Measurements from ENCODE around the gene ATF2.
"Not testable (repeated sequence)": the region's sequence is repeated elsewhere in the genome, so short reads cannot be mapped to it uniquely, and the experiment has no call there.

The ATF2 gene

DNA sequence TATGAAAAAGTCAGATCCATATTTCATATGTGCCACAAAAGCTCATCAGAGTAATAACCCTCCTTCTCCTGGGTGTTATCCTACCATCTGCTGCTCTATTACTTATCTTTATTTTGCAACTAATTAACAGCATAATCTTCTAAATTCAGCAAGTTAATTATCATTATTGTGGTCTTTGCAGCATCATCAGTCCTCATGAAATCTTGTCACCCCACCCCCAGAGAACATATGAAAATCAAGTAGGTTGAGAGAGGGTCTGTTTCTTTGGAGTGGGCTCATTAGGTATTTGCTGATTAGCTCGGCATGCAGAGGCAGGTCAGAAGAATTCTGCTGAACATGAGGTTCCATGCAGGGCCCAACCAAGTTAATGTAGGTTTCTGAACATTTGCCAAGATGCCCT is 64.8 kb downstream of the ATF2 start:
- in situ Hi-C loops (cut with HindIII; ENCODE audit: low sequenced_read_pairs): no loop called here

DNA sequence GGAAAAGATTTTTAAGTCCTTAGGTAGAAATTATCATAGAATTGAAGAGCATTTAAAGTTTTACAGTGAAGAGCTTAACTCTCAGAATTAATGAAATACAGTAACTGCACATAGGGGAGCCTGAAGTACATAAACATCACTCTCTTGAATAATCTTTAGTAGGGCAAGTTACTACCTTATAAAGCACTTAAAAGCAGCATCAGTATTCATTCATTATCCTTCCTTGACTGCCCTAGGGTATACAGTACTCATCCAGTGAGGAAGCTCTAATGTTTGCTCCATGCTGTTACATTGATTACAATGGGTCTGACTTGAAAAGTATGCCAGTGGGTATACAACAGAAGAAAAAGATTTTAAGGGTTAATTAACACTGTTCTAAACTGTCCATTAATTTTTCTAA is 66.5 kb downstream of the ATF2 start:
- in situ Hi-C loops (cut with HindIII; ENCODE audit: low sequenced_read_pairs): no loop called here

DNA sequence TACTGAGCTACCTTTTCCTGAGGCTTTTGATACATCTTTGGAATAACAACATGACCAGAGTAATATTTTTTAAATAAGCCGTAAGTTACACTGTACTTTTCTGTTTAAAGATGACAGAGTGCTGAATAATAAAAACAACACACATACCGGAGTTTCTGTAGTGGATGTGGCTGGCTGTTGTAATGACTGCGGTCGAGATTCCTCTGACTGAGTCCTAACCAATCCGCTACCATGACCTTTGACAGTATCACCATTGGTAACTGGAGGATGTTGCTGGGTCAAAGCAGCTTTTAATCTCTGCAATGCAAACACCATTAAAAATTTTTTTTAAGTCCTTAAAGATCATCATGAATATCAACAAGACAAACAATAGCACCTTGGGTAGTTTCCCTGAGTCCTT is 70.7 kb downstream of the ATF2 start:
- in situ Hi-C loops (cut with HindIII; ENCODE audit: low sequenced_read_pairs): no loop called here

DNA sequence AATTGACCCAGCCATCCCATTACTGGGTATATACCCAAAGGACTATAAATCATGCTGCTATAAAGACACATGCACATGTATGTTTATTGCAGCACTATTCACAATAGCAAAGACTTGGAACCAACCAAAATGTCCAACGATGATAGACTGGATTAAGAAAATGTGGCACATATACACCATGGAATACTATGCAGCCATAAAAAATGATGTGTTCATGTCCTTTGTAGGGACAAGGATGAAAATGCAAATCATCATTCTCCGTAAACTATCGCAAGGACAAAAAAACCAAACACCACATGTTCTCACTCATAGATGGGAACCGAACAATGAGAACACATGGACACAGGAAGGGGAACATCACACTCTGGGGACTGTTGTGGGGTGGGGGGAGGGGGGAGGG is 83.9 kb downstream of the ATF2 start:
- in situ Hi-C loops (cut with HindIII; ENCODE audit: low sequenced_read_pairs): not testable (repeated sequence)

DNA sequence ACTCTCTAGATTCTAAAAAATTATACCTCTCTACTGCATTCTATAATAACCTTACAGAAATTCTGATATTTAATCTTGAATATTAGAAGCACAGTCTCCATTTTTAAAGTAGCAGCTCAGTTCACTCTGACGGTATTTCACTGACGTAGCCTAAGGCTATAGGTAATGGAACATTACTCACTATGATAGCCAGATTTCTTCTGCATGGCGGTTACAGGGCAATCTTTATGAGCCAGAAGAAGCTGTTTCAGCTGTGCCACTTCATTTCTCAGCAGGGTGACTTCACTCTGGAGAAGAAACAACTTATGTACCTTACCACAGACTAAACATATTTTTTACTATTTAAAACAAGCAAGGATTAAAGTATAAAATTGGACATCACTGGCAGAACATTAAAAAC is 87.5 kb downstream of the ATF2 start:
- in situ Hi-C loops (cut with HindIII; ENCODE audit: low sequenced_read_pairs): no loop called here

DNA sequence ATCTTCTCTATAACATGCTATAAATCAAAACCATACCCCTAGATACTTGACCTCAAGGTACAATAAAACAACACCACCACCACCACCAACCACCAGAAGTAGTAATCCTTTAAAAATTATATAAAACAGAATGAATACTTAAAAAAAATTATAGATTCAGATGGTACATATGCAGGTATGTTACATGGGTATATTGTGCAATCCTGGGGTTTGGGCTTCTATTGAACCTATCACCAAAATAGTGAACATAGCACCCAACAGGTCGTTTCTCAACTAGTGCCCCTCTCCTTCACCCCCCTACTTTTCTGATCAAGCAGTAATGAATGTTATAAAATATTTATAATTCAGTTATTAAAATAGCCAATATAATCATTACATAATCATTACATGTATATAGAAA is 91.7 kb downstream of the ATF2 start:
- in situ Hi-C loops (cut with HindIII; ENCODE audit: low sequenced_read_pairs): no loop called here

DNA sequence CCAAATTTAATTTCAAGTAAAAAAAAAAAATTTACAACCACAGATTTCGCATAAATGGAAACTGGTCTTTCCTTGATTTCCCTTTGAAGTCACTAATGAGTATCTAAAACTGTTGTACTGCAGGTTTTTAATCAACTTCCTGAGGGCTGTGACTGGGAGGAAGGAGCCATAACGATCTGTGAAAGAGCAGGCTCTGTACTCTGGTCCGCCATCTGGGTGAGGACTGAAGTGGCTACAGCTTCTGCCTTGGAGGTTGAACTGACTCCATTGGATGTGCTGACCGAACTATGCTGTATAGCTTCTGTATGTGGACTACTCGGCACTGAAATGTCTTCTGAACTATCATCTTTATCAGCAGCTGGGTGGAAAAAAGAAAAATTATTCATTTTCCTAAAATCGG is 93.5 kb downstream of the ATF2 start:
- in situ Hi-C loops (cut with HindIII; ENCODE audit: low sequenced_read_pairs): no loop called here

DNA sequence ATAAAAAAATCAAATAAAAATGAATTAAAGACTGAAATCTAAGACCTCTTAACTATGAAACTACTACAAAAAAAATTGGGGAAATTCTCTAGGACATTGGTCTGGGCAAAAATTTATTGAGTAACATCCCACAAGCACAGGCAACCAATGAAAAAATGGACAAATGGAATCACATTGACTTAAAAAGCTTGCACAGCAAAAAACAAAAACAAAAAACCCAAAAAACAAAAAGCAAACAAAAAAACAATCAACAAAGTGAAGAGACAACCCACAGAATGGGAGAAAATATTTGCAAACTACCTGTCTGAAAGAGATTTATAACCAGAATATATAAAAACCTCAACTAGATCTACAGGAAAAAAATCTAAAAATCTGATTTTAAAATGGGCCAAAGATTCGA is 99.5 kb downstream of the ATF2 start:
- in situ Hi-C loops (cut with HindIII; ENCODE audit: low sequenced_read_pairs): no loop called here

DNA sequence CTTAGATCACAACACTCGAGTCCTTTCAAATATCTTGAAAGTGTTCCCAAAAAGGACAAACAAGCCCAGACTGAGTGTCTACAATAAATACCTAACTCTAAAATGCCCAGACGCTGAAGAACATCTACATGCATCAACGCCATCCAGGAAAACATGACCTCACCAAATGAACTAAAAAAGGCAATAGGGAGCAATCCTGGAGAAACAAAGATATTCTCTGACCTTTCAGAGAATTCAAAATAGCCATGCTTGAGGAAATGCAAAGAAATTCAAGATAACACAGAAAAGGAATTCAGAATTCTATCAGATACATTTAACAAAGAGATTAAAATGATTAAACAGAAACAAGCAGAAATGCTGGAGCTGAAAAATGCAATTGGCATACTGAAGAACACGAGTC is 101.6 kb downstream of the ATF2 start:
- in situ Hi-C loops (cut with HindIII; ENCODE audit: low sequenced_read_pairs): no loop called here

DNA sequence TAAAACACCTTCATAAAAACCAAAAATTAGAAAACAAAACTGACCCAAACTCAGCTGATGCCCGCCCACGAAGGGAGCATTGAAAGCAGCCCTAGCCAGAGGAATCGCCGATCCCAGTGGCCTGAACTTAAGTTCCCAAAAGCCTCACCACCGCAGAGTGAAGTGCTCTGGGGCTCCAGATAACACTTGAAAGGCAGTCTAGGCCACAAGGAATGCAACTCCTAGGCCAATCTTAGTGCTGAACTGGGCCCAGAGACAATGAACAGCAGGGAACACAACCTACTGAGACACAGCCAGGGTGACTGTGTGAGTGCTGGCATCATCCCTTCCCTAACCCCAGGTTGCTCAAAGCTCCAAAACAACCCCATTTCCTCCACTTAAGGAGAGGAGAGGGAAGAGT is 103.2 kb downstream of the ATF2 start:
- in situ Hi-C loops (cut with HindIII; ENCODE audit: low sequenced_read_pairs): no loop called here

DNA sequence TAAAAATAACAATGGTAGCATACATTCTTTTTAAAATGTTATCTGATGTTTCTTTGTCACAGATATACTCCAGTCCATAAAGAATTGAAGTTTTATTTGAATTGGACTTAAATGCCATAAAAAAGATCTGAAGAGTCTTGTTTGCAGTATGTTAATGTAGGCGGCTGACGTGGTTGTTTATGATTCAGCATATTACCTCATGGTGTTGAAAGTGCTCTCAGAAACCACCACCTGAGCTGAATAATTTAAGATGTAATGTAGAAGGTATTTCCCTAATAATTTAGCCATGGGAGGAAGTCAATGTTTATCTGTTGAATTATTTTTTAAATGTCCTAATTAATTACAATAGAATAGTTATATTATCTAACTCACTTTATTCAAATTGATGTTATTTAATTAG is 104.3 kb downstream of the ATF2 start:
- in situ Hi-C loops (cut with HindIII; ENCODE audit: low sequenced_read_pairs): no loop called here

DNA sequence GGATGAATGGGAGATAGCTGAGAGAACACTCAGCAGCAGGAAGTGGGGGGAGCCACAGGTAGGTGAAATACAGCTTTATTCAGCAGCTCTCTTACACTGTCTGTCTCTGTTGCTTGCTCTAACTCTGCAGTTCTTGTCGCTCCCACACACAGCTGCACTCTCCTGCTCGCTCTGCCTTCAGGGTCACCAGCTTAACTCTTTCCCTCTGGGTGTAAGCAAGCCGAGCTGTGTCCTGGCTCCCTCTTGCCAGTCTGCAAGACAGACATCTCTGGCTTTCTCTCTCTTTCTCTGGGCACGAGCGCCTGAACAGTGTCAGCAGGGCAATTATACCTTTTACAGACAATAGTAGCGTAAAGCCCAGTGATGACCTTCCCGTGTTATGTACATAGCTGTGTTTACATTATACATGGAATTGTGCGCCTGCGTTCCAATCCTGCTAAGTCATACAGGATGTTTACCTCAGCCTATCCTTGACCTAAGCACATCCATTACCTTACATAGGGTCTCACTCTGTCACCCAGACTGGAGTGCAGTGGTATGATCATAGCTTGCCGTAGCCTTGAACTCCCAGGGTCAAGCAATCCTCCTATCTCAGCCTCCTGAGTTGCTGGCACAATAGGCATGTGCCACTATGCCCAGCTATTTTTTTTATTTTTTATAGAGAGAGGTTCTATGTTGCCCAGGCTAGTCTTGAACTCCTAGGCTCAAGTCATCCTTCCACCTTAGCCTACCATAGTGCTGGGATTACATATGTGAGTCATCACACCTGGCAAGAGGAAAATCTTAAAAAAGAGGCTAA is 105.0 kb downstream of the ATF2 start:
- in situ Hi-C loops (cut with HindIII; ENCODE audit: low sequenced_read_pairs): no loop called here

DNA sequence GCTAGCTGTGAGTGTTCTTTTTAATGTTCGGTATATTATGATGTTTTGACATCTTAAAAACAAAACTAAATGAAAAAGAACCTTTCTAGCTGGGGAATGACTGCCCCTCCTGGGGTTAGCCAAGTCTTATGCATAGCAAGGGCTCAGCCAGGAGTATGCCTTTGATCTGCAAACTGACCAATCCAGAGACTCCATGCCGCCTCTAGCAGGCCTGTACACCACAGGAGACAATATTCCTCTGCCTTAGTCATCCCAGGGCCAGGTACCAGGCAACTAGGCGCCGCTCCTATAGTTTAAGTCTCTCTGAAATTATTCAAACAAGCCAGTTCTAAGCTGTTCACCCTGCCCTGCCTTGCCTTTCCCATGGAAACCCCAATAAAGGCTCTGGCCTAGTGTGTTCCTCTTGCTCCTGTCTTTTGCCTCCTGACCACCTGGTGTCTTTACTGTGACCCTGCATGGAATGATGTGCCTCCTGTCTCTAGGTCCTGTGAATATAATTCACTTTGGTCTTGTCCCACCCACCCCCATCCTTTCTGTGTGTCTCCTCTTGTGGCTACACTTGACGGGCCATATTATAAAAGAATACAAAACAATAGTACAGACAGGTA is 110.8 kb downstream of the ATF2 start:
- in situ Hi-C loops (cut with HindIII; ENCODE audit: low sequenced_read_pairs): no loop called here

DNA sequence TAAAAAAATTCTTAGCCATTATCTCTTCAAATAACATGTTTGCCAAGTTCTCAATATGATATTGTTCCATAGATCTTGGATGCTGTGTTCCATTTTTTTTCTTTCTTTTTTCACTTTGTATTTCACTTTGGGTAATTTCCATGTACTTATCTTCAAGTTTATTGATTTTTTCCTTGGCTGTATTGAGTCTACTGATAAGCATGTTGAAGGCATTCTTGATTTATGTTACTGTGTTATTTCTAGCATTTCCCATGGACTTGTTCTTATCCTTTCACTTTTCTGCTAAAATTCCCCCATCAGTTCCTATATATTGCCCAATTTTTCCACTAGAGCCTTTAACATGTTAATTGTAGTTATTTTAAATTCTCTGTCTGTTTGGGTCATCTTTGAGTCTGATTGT is 112.0 kb downstream of the ATF2 start:
- in situ Hi-C loops (cut with HindIII; ENCODE audit: low sequenced_read_pairs): no loop called here

DNA sequence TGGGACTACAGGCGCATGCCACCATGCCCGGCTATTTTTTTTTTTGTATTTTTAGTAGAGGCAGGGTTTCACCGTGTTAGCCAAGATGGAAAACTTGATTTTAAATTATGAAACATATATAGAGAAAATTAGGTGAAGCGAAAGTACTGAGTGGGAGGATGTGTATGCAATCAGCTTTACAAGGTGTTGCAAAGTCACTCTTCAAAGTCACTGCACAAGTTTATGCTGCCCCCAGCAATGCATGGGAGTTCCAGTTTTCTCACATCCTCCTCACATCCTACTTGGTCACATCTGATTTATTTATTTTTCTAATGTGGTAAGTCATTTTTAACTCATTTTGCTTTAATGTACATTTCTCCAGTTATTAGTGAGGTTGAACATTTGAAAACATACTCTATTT is 113.7 kb downstream of the ATF2 start:
- in situ Hi-C loops (cut with HindIII; ENCODE audit: low sequenced_read_pairs): no loop called here

DNA sequence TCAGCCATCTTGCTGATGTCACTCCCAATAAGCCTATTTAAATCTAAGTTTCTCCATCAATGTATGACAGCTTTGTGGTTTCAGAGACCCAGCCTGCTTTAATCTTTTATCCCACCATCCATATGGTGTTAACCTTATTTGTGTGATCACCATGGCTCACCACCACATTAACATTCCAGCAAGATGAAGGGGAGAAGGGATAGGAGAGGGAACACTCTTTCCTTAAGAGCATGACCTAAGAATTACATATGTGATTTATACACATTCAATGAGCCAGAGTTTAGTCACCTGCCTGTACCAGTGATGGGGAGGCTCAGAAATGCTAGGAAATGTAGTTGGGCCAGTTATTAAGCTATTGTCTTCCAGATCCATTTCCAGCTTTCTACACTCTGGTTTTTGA is 118.3 kb downstream of the ATF2 start:
- in situ Hi-C loops (cut with HindIII; ENCODE audit: low sequenced_read_pairs): no loop called here

DNA sequence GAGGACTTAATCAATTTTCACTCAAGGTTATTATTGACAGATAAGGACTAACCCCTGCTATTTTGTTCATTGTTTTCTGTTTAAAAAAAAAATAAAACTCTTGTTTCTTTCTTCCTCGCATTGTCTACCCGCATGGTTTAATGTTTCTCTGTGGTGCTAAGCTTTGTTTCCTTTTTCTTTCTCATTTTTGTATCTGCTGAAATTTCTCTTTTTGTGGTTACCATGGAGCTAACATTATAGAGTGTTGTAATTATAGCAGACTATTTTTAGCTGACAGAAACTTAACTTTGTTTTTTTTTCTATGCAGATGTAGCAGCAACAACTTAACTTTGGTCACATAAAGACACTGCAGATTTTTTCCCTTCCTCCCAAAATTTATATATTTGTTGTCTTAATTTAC is 119.7 kb downstream of the ATF2 start:
- in situ Hi-C loops (cut with HindIII; ENCODE audit: low sequenced_read_pairs): no loop called here

DNA sequence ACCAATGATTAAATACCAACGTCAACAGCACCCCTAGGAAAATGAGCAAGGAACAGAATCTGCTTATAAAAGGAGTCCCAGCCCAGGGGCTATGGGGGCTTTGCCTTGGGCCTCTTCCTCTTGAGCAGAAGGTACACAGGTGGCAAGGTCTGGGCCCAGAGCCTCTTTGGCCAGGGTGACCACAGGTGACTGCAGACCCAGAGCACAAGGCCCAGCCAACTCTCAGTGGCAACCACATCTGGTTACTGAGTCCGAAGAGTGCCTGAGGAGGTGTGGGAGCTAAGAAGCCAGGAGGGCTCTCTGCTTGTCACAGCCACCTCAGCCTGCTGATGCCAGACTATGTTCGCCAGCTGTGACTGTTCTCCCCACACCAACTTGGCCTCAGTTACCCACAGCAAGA is 128.5 kb downstream of the ATF2 start:
- in situ Hi-C loops (cut with HindIII; ENCODE audit: low sequenced_read_pairs): no loop called here

DNA sequence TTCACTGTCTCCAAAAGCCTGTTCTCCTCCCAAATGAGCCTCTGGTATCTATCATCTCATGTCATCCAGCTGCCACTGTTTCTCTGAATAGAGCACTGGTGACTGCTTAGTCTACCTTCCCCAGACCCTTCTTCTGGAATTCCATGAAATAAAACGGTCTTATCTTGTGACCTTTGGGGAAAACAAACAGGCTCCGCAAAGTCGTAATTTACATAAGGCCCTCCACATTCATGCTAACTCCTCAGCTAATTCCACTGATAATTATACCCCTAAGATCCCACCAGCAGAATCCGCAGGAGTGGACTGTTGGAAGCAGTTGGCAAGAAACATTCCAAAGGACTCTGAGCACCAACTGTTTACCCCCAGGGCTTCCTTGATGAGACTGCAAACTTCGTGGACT is 129.0 kb downstream of the ATF2 start:
- in situ Hi-C loops (cut with HindIII; ENCODE audit: low sequenced_read_pairs): no loop called here

DNA sequence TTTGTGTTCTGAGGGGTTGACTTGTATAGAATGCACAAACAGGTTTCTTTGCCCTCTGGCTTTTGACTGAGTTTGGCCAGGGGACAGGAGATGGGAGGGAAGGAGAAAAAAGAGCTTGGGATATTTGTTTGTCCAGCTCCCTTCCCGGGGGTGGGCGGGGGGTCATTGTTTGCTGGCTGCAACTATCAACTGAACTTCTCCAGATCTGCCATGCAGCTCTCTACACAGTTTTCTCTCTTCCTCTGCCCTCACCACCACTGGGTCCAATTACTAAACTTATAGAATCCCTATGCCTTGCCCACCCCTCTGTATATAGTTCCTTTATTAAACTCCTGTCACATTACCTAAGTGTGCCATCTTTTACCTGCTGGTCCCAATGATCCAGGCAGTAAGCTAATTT is 130.1 kb downstream of the ATF2 start:
- in situ Hi-C loops (cut with HindIII; ENCODE audit: low sequenced_read_pairs): no loop called here

DNA sequence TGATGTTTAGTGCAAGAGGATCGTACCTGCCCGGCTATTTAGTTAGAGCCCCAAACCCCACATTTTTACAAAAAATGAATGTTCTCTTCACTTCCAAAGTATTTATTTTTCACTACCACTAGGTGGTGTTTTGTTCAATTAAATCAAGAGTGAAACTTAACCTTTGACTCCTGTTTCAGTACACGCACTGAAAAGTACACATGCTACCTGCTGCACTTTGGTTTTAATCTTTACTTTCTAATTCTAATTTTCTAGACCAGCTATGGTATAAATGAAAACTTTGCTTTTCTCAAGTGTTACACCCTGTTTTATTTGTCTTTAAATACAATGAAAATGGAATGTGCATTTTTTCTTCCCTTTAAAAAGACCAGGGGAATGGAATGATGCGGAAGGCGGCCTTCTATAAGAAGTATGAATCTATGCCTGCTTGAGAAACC is 131.4 kb downstream of the ATF2 start:
- in situ Hi-C loops (cut with HindIII; ENCODE audit: low sequenced_read_pairs): no loop called here

DNA sequence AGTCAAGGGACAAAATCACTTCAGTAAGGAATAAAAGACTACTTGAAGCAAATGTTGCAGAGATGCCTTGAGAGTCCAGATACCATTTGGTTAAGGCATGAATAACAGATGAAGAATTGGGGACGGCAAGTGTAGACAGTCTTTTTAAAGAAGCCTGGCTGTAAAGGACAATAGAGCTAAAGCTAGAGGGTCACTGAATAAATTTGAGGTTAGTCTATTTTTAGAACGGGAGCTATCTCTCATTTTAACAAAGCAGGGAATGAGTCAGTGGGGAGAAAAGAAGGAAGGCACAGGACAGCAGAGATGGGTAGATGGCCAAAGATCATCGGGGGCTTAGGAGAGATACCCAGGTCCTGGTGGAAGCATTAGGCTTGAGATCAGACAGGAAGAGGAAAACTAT is 132.2 kb downstream of the ATF2 start:
- in situ Hi-C loops (cut with HindIII; ENCODE audit: low sequenced_read_pairs): no loop called here

DNA sequence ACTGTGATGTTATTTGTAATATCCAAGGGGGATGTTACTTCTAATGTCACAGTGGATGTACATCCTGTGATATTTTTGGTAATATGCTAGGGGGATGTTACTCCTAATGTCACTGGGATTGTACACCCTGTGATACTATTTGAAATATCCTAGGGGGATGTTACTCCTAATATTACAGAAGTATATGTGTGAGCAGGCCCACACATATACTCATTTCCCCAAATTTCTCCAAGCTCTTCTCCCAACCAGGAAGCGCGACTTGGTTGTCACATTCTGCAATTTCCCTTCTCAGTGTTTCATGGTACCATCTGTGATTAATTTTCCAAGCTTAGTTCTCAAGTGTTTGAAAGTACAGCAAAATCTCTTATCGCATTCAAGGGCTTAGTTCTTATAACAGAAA is 133.3 kb downstream of the ATF2 start:
- in situ Hi-C loops (cut with HindIII; ENCODE audit: low sequenced_read_pairs): no loop called here

All from endothelial cell of hepatic sinusoid (primary cell).